Endothelial cell of hepatic sinusoid (primary cell): ENCODE data around the gene EXTL2.
"Not testable (repeated sequence)": the region's sequence is repeated elsewhere in the genome, so short reads cannot be mapped to it uniquely, and the experiment has no call there.

Experiments used
- in situ Hi-C: cut with HindIII; loops from 2 replicates; pipeline ENCODE4 v1.10.0; 2017; ENCODE audit warnings: low sequenced_read_pairs

Gene EXTL2

GRCh38 chr1:100903777-100904176 is 9.1 kb upstream of the EXTL2 start:
- in situ Hi-C loops, result no loop called here

- in situ Hi-C loops, result no loop called here
Observed at GRCh38 chr1:100902365-100902764, 7.7 kb upstream of the EXTL2 start.

- in situ Hi-C loops, result no loop called here
Observed at GRCh38 chr1:100896481-100896982, 1.9 kb upstream of the EXTL2 start.

- in situ Hi-C loops, result no loop called here
Observed at GRCh38 chr1:100895540-100896480, 1.2 kb upstream of the EXTL2 start, which contains the start of gene SLC30A7. Gene SLC30A7 (plus strand): TSS chr1:100896090. CDS start chr1:100896263, 173 bp downstream.

- in situ Hi-C loops, result no loop called here
Observed at GRCh38 chr1:100893718-100894117, 924 bp downstream of the EXTL2 start.

GRCh38 chr1:100892554-100892953 is 2.1 kb downstream of the EXTL2 start:
- in situ Hi-C loops, result no loop called here

- in situ Hi-C loops, result no loop called here
Observed at GRCh38 chr1:100891380-100891779, 3.3 kb downstream of the EXTL2 start.

GRCh38 chr1:100889869-100890482 is 4.7 kb downstream of the EXTL2 start:
- in situ Hi-C loops, result not testable (repeated sequence)

- in situ Hi-C loops, result not testable (repeated sequence)
Observed at GRCh38 chr1:100889007-100889406, 5.6 kb downstream of the EXTL2 start.

- in situ Hi-C loops, result no loop called here
Observed at GRCh38 chr1:100883963-100884362, 10.7 kb downstream of the EXTL2 start.

GRCh38 chr1:100882698-100883097 is 11.9 kb downstream of the EXTL2 start:
- in situ Hi-C loops, result no loop called here

- in situ Hi-C loops, result no loop called here
Observed at GRCh38 chr1:100881687-100882086, 13.0 kb downstream of the EXTL2 start.

GRCh38 chr1:100879422-100879821 is 15.2 kb downstream of the EXTL2 start:
- in situ Hi-C loops, result no loop called here

GRCh38 chr1:100876291-100876690 is 18.4 kb downstream of the EXTL2 start:
- in situ Hi-C loops, result no loop called here

- in situ Hi-C loops, result no loop called here
Observed at GRCh38 chr1:100875228-100875627, 19.4 kb downstream of the EXTL2 start.

GRCh38 chr1:100874433-100874832 is 20.2 kb downstream of the EXTL2 start:
- in situ Hi-C loops, result no loop called here

- in situ Hi-C loops, result no loop called here
Observed at GRCh38 chr1:100869996-100870395, 24.6 kb downstream of the EXTL2 start.

- in situ Hi-C loops, result no loop called here
Observed at GRCh38 chr1:100868364-100868995, 26.2 kb downstream of the EXTL2 start.

GRCh38 chr1:100866901-100867206 is 27.8 kb downstream of the EXTL2 start:
- in situ Hi-C loops, result no loop called here

GRCh38 chr1:100866041-100866900 is 28.4 kb downstream of the EXTL2 start:
- in situ Hi-C loops, result no loop called here

- in situ Hi-C loops, result loop anchor here (5.0 kb wide), 3 partner anchors 80 to 400 kb away; no protein-coding TSS in a partner anchor
Observed at GRCh38 chr1:100862591-100862990, 32.1 kb downstream of the EXTL2 start.
